MCF 10A (cell line): Measurements from ENCODE around the gene FAM3C. TPM values are rescaled to one million over a fixed set of nuclear protein-coding genes. Genes with fewer than 3 reads are reported as not detected.

Source experiments
- BruUV-seq: library from RNA; stranded (reverse); fragments of 400-500 nt; replicated peaks from 2 replicates; lab custom pipeline; 2021; lab: Mats Ljungman, UMichigan
- CTCF ChIA-PET: fragments of 300-600 bp; sonication (Branson Sonifier 250); formaldehyde crosslinking; extraction: SDS; loops from one replicate; lab custom pipeline; 2021; ENCODE audit warnings: antibody characterized with exemption, inconsistent platforms; lab: Yijun Ruan, JAX
- POLR2A ChIA-PET: fragments of 300-600, 350-650 bp; sonication (Branson Sonifier 250); formaldehyde crosslinking; extraction: SDS; loops from one replicate; lab custom pipeline; 2020; ENCODE audit warnings: antibody characterized with exemption, inconsistent platforms; lab: Yijun Ruan, JAX
- DNase-seq: peaks from one replicate; pipeline ENCODE4 v3.0.0-alpha.2; 2018; ENCODE audit not compliant: unreplicated experiment
- H3K27ac Mint-ChIP-seq: one replicate; pipeline ENCODE4 v1.8.0; 2022; ENCODE audit warnings: mild to moderate bottlenecking, low read depth, mixed read lengths; ENCODE audit not compliant: unreplicated experiment
- H3K27me3 Mint-ChIP-seq: one replicate; pipeline ENCODE4 v1.8.0; 2022; ENCODE audit warnings: mixed read lengths; ENCODE audit not compliant: insufficient read depth, unreplicated experiment
- H3K36me3 Mint-ChIP-seq: one replicate; pipeline ENCODE4 v1.8.0; 2022; ENCODE audit warnings: mild to moderate bottlenecking, moderate library complexity, mixed read lengths; ENCODE audit not compliant: insufficient read depth, unreplicated experiment
- H3K4me1 Mint-ChIP-seq: one replicate; pipeline ENCODE4 v1.8.0; 2022; ENCODE audit warnings: mixed read lengths; ENCODE audit not compliant: insufficient read depth, unreplicated experiment
- H3K4me3 Mint-ChIP-seq: one replicate; pipeline ENCODE4 v1.8.0; 2022; ENCODE audit warnings: mild to moderate bottlenecking, moderate library complexity, mixed read lengths; ENCODE audit not compliant: unreplicated experiment
- H3K9me3 Mint-ChIP-seq: one replicate; pipeline ENCODE4 v1.8.0; 2022; ENCODE audit warnings: mixed read lengths; ENCODE audit not compliant: unreplicated experiment
- intact Hi-C: fragments of 100-400 bp; cut with micrococcal nuclease; formaldehyde crosslinking; loops from 2 replicates; pipeline ENCODE4 v1.14.1; 2022
- total RNA-seq: library from RNA; stranded (reverse); gene quantifications from 2 replicates; pipeline ENCODE4 v1.2.3, GENCODE V29; 2022
- TF ChIP-seq, protein P1 (sequence below): fragments of 200-600 bp; IDR thresholded peaks from one replicate; pipeline ENCODE4 v1.8.0; 2022; ENCODE audit warnings: antibody characterized with exemption, mild to moderate bottlenecking; ENCODE audit not compliant: unreplicated experiment

FAM3C gene
- total RNA-seq, 1 experiment from 2014 or later: 56.5 TPM

DNA sequence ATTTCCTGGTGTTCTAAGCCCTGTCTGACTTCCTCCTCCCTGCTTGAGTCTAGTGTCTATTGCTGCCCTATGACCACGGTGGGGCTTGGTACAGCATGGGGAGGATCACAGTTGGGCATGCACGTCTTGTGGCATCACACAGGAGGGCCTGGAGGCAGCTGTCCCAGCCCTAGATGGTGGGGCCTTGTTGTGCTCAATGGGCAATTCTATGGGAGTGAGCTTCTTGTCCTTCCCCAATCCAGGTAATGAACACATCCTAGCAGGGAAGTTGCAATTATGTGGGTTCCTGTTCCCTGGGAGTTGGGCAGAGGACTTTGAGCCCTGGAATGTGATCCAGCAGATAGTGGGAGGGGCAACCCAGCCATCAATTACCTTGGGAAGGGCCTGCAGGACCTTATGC is 10.8 kb upstream of the FAM3C start:
- no peak overlapping the region for H3K27ac Mint-ChIP-seq
- H3K36me3 Mint-ChIP-seq: no peaks in the 10 kb centered on the region
- BruUV-seq: no TSS peak
- intact Hi-C loops: no loop called here
- ChIA-PET POLR2A (no interaction called here), CTCF (interaction anchor here (0.7 to 2.0 kb wide), 2 partner anchors 11 to 1108 kb away, joined by 4 to 8 read pairs; no protein-coding TSS in a partner anchor)
- no peaks in the 10 kb centered on the region for H3K9me3 Mint-ChIP-seq
- H3K4me3 Mint-ChIP-seq: no peak overlapping the region
- no peaks in the 10 kb centered on the region for H3K27me3 Mint-ChIP-seq
- DNase-seq: no peak
- no peaks in the 10 kb centered on the region for H3K4me1 Mint-ChIP-seq
- TF ChIP-seq, protein P1, sequence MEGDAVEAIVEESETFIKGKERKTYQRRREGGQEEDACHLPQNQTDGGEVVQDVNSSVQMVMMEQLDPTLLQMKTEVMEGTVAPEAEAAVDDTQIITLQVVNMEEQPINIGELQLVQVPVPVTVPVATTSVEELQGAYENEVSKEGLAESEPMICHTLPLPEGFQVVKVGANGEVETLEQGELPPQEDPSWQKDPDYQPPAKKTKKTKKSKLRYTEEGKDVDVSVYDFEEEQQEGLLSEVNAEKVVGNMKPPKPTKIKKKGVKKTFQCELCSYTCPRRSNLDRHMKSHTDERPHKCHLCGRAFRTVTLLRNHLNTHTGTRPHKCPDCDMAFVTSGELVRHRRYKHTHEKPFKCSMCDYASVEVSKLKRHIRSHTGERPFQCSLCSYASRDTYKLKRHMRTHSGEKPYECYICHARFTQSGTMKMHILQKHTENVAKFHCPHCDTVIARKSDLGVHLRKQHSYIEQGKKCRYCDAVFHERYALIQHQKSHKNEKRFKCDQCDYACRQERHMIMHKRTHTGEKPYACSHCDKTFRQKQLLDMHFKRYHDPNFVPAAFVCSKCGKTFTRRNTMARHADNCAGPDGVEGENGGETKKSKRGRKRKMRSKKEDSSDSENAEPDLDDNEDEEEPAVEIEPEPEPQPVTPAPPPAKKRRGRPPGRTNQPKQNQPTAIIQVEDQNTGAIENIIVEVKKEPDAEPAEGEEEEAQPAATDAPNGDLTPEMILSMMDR: no peak

DNA sequence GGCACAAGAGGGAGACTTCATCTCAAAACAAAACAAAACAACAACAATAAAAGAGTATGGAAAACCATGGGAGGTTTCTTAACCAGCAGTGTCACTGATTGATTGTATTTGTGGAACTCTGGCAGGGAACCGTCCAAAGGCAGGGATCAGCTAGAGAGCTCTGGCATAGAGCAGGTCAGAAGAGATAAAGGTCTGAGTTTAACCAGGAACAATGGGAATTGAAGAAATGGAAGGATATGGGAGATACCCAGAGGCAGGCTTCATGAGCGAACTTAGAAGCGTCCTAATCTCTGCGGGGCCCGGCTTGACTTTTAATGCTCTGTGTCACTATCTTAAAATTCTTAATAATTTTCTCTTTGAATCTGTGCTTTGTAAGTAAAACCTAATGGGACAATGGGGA is 10.4 kb upstream of the FAM3C start:
- no peak for DNase-seq
- CTCF ChIA-PET: interaction anchor here (0.7 to 2.0 kb wide), 2 partner anchors 11 to 1109 kb away, joined by 4 to 8 read pairs; no protein-coding TSS in a partner anchor
- Mint-ChIP-seq H3K9me3 (no peaks in the 10 kb centered on the region), H3K36me3 (no peaks in the 10 kb centered on the region), H3K27ac (no peak overlapping the region), H3K4me3 (no peak overlapping the region), H3K4me1 (no peaks in the 10 kb centered on the region), H3K27me3 (no peaks in the 10 kb centered on the region)
- intact Hi-C loops: no loop called here
- TF ChIP-seq, protein P1: no peak
- POLR2A ChIA-PET: interaction anchor here (1.3 kb wide), 1 partner anchor 10 kb away, joined by 6 read pairs; the partner anchor contains the start of gene FAM3C
- BruUV-seq: no TSS peak

DNA sequence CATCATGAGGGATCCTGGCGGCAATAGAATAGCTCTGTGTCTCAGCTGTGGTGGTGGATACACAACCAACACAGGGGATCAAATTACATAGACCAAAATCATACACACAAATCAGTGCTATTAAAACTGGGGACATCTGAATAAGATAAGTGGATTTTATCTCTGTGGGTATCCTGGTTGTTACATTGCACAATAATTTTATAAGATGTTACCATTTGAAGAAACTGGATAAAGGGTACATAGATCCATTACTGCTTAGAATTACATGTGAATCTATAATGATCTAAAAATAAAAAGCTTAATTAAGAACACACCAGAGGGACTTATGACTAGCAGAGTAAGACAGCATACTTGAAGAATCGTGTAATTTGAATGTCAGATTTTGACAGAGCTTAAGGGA is 8.2 kb upstream of the FAM3C start:
- Mint-ChIP-seq H3K27me3 (no peaks in the 10 kb centered on the region), H3K4me1 (no peaks in the 10 kb centered on the region), H3K36me3 (no peaks in the 10 kb centered on the region), H3K9me3 (no peaks in the 10 kb centered on the region), H3K27ac (no peak overlapping the region), H3K4me3 (no peak overlapping the region)
- intact Hi-C loops: no loop called here
- DNase-seq: no peak
- TF ChIP-seq, protein P1: no peak
- ChIA-PET POLR2A (no interaction called here), CTCF (interaction anchor here (1.2 kb wide), 1 partner anchor 8 kb away, joined by 4 read pairs; the partner anchor contains the start of gene FAM3C)
- BruUV-seq: no TSS peak

DNA sequence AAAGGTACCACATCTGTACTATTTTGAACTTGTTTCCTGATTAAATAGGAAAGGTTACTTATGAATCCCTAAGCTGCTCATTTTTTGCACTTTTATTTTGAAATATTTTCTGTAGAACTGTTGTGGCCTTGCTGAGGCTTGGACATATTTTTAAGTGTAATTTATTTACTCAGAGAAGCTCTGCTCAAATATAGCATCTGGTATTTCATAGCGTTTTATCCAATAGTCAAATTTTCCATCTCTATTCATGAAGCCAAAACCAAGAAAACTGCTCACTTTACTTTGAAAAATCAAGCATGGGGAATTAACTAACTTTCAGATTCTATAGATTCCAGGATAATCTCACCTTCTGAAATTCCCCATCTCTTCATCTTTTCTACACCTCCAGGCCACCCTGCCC is 6.6 kb upstream of the FAM3C start:
- no peaks in the 10 kb centered on the region for H3K36me3 Mint-ChIP-seq
- DNase-seq: no peak
- no peak overlapping the region for H3K27ac Mint-ChIP-seq
- H3K4me3 Mint-ChIP-seq: no peak overlapping the region
- no peaks in the 10 kb centered on the region for H3K4me1 Mint-ChIP-seq
- ChIA-PET POLR2A (no interaction called here), CTCF (interaction anchor here (0.6 to 0.8 kb wide), 3 partner anchors 13 to 99 kb away, joined by 3 to 5 read pairs (median 4); no protein-coding TSS in a partner anchor)
- TF ChIP-seq, protein P1: no peak
- no peaks in the 10 kb centered on the region for H3K9me3 Mint-ChIP-seq
- intact Hi-C loops: no loop called here
- no TSS peak for BruUV-seq
- H3K27me3 Mint-ChIP-seq: no peaks in the 10 kb centered on the region
